T-cell (primary cell): ENCODE results near the gene MAP3K13. TPM values are rescaled to one million over a fixed set of nuclear protein-coding genes. Genes with fewer than 3 reads are reported as not detected.
"Not testable (repeated sequence)": the region's sequence is repeated elsewhere in the genome, so short reads cannot be mapped to it uniquely, and the experiment has no call there.

Experiments used
- ATAC-seq, 4 experiments: fragments of 200-7000 bp in 3 of 4; fragments of 150-1000 bp in 1 of 4; cut with Tn5 transposase; replicated peaks in 1 of 4; 1 replicate in 3 of 4; 2 replicates in 1 of 4; pipeline ENCODE4 v1.10.0; 2021; ENCODE audit warnings: moderate library complexity in 3 of 4, mild to moderate bottlenecking in 2 of 4, moderate number of reproducible peaks in 1 of 4
- CTCF ChIA-PET, 2 donors: fragments of 300-600 bp; sonication (Branson Sonifier 250); formaldehyde crosslinking; loops; one replicate each; lab custom pipeline; 2022; ENCODE audit warnings: antibody characterized with exemption in 2 of 2; lab: Charles Lee
- POLR2A ChIA-PET, 2 donors: fragments of 300-600 bp; sonication (Branson Sonifier 250); formaldehyde crosslinking; loops; one replicate each; lab custom pipeline; 2022; ENCODE audit warnings: antibody characterized with exemption in 2 of 2; lab: Charles Lee
- DNase-seq, 35 experiments: peaks; one replicate each; pipeline versions ENCODE4 v3.0.0 to v3.0.0-alpha.2; 2013 to 2023
- H3K27ac ChIP-seq: one replicate; pipeline ENCODE4 v1.5.1; 2013; ENCODE audit warnings: low read length
- H3K27me3 ChIP-seq, 2 experiments: replicated peaks in 1 of 2; 1 replicate in 1 of 2; 2 replicates in 1 of 2; pipeline versions ENCODE4 v1.6.1 to v1.7.0; 2013; ENCODE audit warnings: low read length in 1 of 2, mixed read lengths in 1 of 2; ENCODE audit not compliant: control insufficient read depth in 2 of 2, insufficient read depth in 2 of 2; ENCODE audit errors: extremely low read depth in 1 of 2
- H3K36me3 ChIP-seq, 2 donors: 1 replicate in 1 of 2; 2 replicates in 1 of 2; pipeline versions ENCODE4 v1.6.1 to v1.7.0; 2013; ENCODE audit warnings: low read length in 1 of 2; ENCODE audit not compliant: control insufficient read depth in 2 of 2, insufficient read depth in 1 of 2; ENCODE audit errors: extremely low read depth in 1 of 2
- H3K4me1 ChIP-seq, 2 experiments: 1 replicate in 1 of 2; 2 replicates in 1 of 2; pipeline versions ENCODE4 v1.6.1 to v1.7.0; 2013; ENCODE audit warnings: low read length in 2 of 2, mixed read lengths in 1 of 2; ENCODE audit not compliant: insufficient read depth in 2 of 2, control insufficient read depth in 1 of 2; ENCODE audit errors: extremely low read depth in 1 of 2
- H3K4me3 ChIP-seq, 2 donors: 1 replicate in 1 of 2; 2 replicates in 1 of 2; pipeline versions ENCODE4 v1.5.1 to v1.7.0; 2013; ENCODE audit warnings: mild to moderate bottlenecking in 2 of 2, low read length in 1 of 2, moderate library complexity in 1 of 2; ENCODE audit not compliant: control insufficient read depth in 1 of 2; ENCODE audit errors: extremely low read depth in 1 of 2
- H3K9me3 ChIP-seq: 2 replicates; pipeline ENCODE4 v1.7.0; 2013
- H3K27ac Mint-ChIP-seq, 2 donors: one replicate each; pipeline ENCODE4 v1.8.0; 2020 to 2021; ENCODE audit warnings: mild to moderate bottlenecking in 2 of 2, mixed read lengths in 2 of 2
- H3K27me3 Mint-ChIP-seq, 2 donors: one replicate each; pipeline ENCODE4 v1.8.0; 2021 to 2022; ENCODE audit warnings: mixed read lengths in 2 of 2
- H3K36me3 Mint-ChIP-seq: one replicate; pipeline ENCODE4 v1.8.0; 2021; ENCODE audit warnings: mixed read lengths
- H3K4me1 Mint-ChIP-seq, 3 donors: one replicate each; pipeline ENCODE4 v1.8.0; 2020 to 2022; ENCODE audit warnings: mixed read lengths in 3 of 3, mild to moderate bottlenecking in 1 of 3
- H3K4me3 Mint-ChIP-seq, 3 donors: one replicate each; pipeline ENCODE4 v1.8.0; 2020 to 2022; ENCODE audit warnings: mild to moderate bottlenecking in 3 of 3, mixed read lengths in 3 of 3, moderate library complexity in 3 of 3
- H3K9me3 Mint-ChIP-seq, 3 donors: one replicate each; pipeline ENCODE4 v1.8.0; 2020 to 2022; ENCODE audit warnings: mixed read lengths in 3 of 3
- WGBS: methylation state at CpG from one replicate; pipeline ENCODE4 v1.1.5; 2013; ENCODE audit warnings: missing lambda C conversion rate; ENCODE audit not compliant: insufficient coverage; 5-methylcytosine and 5-hydroxymethylcytosine counted together
- total RNA-seq, 35 experiments: library from RNA in 6 of 35; stranded (reverse) in 6 of 35; fragments of 120-200 nt in 1 of 35; gene quantifications; one replicate each; pipeline versions ENCODE4 v1.2.1 to v1.2.4 and lab custom pipeline; 2013 to 2026

MAP3K13 gene
- total RNA-seq, 5 donors from 2014 or later (not counting 1 experiment from before 2014, with no cell fraction given) = 6.4 to 9.2 (median 7.7) TPM

GRCh38 chr3:185411133-185411532 lies 48.2 kb downstream of the MAP3K13 start:
- H3K36me3 ChIP-seq = no peaks in the 10 kb centered on the region
- H3K9me3 ChIP-seq = no peaks in the 10 kb centered on the region
- ATAC-seq (no peak), DNase-seq (no peak)
- no peaks in the 10 kb centered on the region for H3K4me1 ChIP-seq
- no peak overlapping the region for H3K27ac ChIP-seq
- H3K9me3 Mint-ChIP-seq = no peaks in the 10 kb centered on the region
- H3K4me3 ChIP-seq = no peak overlapping the region
- no peak overlapping the region for H3K27ac Mint-ChIP-seq
- 80% methylated on average over 1 of the region's 1 CpG for WGBS
- H3K4me1 Mint-ChIP-seq = no peaks in the 10 kb centered on the region
- H3K27me3 ChIP-seq = no peaks in the 10 kb centered on the region
- CTCF ChIA-PET = no interaction called here
- H3K36me3 Mint-ChIP-seq = no peaks in the 10 kb centered on the region
- POLR2A ChIA-PET = interaction anchor here in 1 of 2 donors (0.7 kb wide), 1 partner anchor 123 kb away, joined by 9 read pairs; no protein-coding TSS in a partner anchor
- H3K27me3 Mint-ChIP-seq = peaks cover 7% of the 10 kb centered on the region in 2 donors
- H3K4me3 Mint-ChIP-seq = no peak overlapping the region

- POLR2A ChIA-PET = no interaction called here
- H3K36me3 Mint-ChIP-seq = no peaks in the 10 kb centered on the region
- no peaks in the 10 kb centered on the region for H3K9me3 Mint-ChIP-seq
- DNase-seq (no peak), ATAC-seq (no peak)
- Histone ChIP-seq H3K36me3 (no peaks in the 10 kb centered on the region), H3K9me3 (no peaks in the 10 kb centered on the region), H3K27ac (no peak overlapping the region), H3K27me3 (peaks cover 0 to 5% of the 10 kb centered on the region in 2 experiments), H3K4me1 (no peaks in the 10 kb centered on the region), H3K4me3 (no peak overlapping the region)
- H3K27ac Mint-ChIP-seq = no peak overlapping the region
- H3K4me1 Mint-ChIP-seq = no peaks in the 10 kb centered on the region
- H3K27me3 Mint-ChIP-seq = peaks cover 8 to 15% of the 10 kb centered on the region in 2 donors
- no CpG with 5 or more reads among the region's 2 CpGs for WGBS
- CTCF ChIA-PET = interaction anchor here in 1 of 2 donors (0.6 kb wide), 1 partner anchor 135 kb away, joined by 8 read pairs; no protein-coding TSS in a partner anchor
- H3K4me3 Mint-ChIP-seq = no peak overlapping the region
Measured at GRCh38 chr3:185416513-185416912, 53.6 kb downstream of the MAP3K13 start.

- H3K36me3 ChIP-seq, H3K4me3 Mint-ChIP-seq, H3K27ac Mint-ChIP-seq, H3K27ac ChIP-seq, H3K4me1 ChIP-seq, ATAC-seq, H3K9me3 Mint-ChIP-seq, H3K36me3 Mint-ChIP-seq, H3K27me3 ChIP-seq, DNase-seq, H3K4me1 Mint-ChIP-seq, CTCF ChIA-PET, H3K4me3 ChIP-seq, H3K9me3 ChIP-seq, POLR2A ChIA-PET: not testable (repeated sequence)
- peaks cover 8 to 15% of the 10 kb centered on the region in 2 donors for H3K27me3 Mint-ChIP-seq
- 84% methylated on average over 7 of the region's 11 CpGs for WGBS
Measured at GRCh38 chr3:185418561-185418977, 55.6 kb downstream of the MAP3K13 start.

- Mint-ChIP-seq H3K36me3 (no peaks in the 10 kb centered on the region), H3K4me3 (no peak overlapping the region), H3K27me3 (peaks cover 8 to 14% of the 10 kb centered on the region in 2 donors), H3K9me3 (no peaks in the 10 kb centered on the region), H3K4me1 (no peaks in the 10 kb centered on the region), H3K27ac (no peak overlapping the region)
- CTCF ChIA-PET = no interaction called here
- POLR2A ChIA-PET = no interaction called here
- no peak for ATAC-seq
- WGBS = no CpG with 5 or more reads among the region's 5 CpGs
- H3K36me3 ChIP-seq = no peaks in the 10 kb centered on the region
- H3K9me3 ChIP-seq = no peaks in the 10 kb centered on the region
- no peak overlapping the region for H3K4me3 ChIP-seq
- no peak overlapping the region for H3K27ac ChIP-seq
- peaks cover 0 to 8% of the 10 kb centered on the region in 2 experiments for H3K27me3 ChIP-seq
- DNase-seq = no peak
- no peaks in the 10 kb centered on the region for H3K4me1 ChIP-seq
Measured at GRCh38 chr3:185420762-185421161, 57.8 kb downstream of the MAP3K13 start.

GRCh38 chr3:185421577-185422232 lies 58.8 kb downstream of the MAP3K13 start:
- Mint-ChIP-seq H3K4me3 (no peak overlapping the region), H3K27ac (no peak overlapping the region), H3K36me3 (no peaks in the 10 kb centered on the region), H3K27me3 (peaks cover 11 to 14% of the 10 kb centered on the region in 2 donors), H3K4me1 (no peaks in the 10 kb centered on the region), H3K9me3 (no peaks in the 10 kb centered on the region)
- ChIA-PET POLR2A (no interaction called here), CTCF (no interaction called here)
- DNase-seq (no peak), ATAC-seq (no peak)
- Histone ChIP-seq H3K4me3 (no peak overlapping the region), H3K4me1 (no peaks in the 10 kb centered on the region), H3K27me3 (peaks cover 0 to 8% of the 10 kb centered on the region in 2 experiments), H3K36me3 (no peaks in the 10 kb centered on the region), H3K9me3 (no peaks in the 10 kb centered on the region), H3K27ac (no peak overlapping the region)
- 80% methylated on average over 3 of the region's 6 CpGs for WGBS

- no peaks in the 10 kb centered on the region for H3K36me3 Mint-ChIP-seq
- ChIA-PET CTCF (no interaction called here), POLR2A (no interaction called here)
- H3K4me3 Mint-ChIP-seq = no peak overlapping the region
- Histone ChIP-seq H3K4me1 (no peaks in the 10 kb centered on the region), H3K4me3 (no peak overlapping the region), H3K27ac (no peak overlapping the region), H3K36me3 (no peaks in the 10 kb centered on the region), H3K27me3 (peaks cover 0 to 8% of the 10 kb centered on the region in 2 experiments), H3K9me3 (no peaks in the 10 kb centered on the region)
- no peaks in the 10 kb centered on the region for H3K9me3 Mint-ChIP-seq
- WGBS = 86% methylated on average over 3 of the region's 4 CpGs
- no peak for ATAC-seq
- peaks cover 12 to 14% of the 10 kb centered on the region in 2 donors for H3K27me3 Mint-ChIP-seq
- no peak overlapping the region for H3K27ac Mint-ChIP-seq
- DNase-seq = no peak
- H3K4me1 Mint-ChIP-seq = no peaks in the 10 kb centered on the region
Measured at GRCh38 chr3:185422677-185423076, 59.7 kb downstream of the MAP3K13 start.
